ENCODE measurements around the gene TMEM178B.
"Not testable (repeated sequence)": the region's sequence is repeated elsewhere in the genome, so short reads cannot be mapped to it uniquely, and the experiment has no call there.

TMEM178B gene

GRCh38 chr7:141317033-141317585 lies 243.2 kb downstream of the TMEM178B start:
- no peak for DNase-seq

- DNase-seq: no peak
Observed at GRCh38 chr7:141320287-141320686, 246.4 kb downstream of the TMEM178B start.

GRCh38 chr7:141322383-141322782 lies 248.5 kb downstream of the TMEM178B start:
- no peak for DNase-seq

DNA sequence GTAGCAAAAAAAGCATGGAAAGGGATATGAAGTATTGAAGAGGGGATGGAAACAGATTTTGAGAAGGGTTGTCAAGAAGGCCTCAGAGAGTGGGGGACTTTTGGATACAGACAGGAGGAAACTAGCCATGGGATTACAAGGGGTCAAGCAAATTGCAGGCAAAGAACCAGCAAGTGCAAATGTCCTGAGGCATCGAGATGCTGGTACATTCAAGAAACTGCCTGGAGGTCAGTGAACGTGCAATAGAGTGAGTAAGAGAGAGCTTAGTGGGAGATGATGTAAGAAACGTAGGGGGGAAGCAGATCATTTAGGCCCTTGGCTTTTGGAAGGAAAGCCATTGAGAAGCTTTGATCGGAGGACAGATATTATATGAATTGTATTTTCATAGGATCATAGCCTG lies 250.0 kb downstream of the TMEM178B start:
- no peak for DNase-seq

DNA sequence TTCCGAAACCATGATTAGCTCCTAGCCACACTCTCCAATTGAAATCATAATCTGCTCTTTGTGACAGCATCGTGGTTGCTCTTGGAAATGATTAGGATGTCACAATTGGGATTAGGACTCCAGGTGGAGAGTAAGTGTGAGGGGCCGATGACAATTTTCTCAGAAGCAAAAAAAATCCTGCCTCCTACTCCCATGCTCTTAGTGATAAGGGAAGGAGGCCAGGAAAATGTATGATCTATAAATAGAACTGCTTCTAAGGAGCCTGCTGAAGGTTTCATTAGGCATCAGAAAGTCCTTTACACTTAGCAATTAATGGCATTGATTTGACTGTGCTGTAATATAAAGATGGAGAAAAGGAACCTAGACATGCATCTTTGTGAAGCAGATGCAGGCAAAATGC lies 251.0 kb downstream of the TMEM178B start:
- no peak for DNase-seq

DNA sequence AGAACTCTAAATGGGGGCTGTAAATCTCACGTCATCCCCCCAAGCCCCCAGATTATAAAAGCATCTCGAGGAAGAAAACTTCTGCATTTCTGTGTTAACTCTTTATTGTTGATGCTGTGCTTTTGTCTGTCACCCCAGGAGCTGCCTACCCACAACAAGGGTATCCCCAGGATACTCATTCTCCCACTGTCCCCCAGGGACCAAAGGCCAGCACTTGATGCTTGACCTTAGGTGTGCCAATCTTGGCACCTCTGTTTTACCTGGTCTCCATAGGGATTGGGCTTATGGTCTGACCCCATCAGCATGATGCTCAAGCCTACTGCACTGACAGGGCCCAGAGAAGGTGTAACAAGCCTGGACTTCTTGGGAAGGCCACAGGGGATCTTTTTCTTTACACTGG lies 251.4 kb downstream of the TMEM178B start:
- no peak for DNase-seq

DNA sequence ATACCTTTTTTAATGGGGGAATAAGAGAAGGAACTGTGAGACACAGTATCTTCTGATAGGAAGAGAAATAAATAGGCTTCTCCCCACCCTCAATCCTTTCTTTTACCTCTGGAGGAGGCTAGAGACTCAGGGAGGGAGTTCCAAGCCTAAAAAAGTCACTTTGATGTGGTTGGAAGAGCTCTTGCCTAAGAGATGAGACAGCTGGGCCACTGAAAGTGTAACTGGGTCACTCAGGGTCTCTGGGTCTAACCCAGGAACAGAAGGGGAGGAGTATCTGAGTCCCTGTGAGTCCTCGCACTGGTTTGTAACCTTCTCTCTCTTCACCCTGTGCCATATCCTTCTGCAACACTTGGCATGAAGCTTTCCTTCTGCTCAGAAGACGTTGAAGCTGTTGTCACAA lies 254.4 kb downstream of the TMEM178B start:
- DNase-seq: no peak

DNA sequence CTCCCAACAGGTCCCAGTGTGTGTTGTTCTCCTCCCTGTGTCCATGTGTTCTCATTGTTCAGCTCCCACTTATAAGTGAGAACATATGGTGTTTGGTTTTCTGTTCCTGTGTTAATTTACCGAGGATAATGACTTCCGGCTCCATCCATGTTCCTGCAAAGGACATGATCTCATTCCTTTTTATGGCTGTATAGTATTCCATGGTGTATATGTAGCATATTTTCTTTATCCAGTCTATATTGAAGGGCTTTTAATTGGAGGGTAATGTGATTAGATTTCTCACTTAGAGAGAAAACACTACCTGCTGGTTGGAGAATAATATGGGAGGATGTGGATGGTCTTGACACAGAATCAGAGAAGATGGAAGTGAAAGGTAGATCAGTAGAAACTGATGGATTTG lies 256.4 kb downstream of the TMEM178B start:
- not testable (repeated sequence) for DNase-seq

DNA sequence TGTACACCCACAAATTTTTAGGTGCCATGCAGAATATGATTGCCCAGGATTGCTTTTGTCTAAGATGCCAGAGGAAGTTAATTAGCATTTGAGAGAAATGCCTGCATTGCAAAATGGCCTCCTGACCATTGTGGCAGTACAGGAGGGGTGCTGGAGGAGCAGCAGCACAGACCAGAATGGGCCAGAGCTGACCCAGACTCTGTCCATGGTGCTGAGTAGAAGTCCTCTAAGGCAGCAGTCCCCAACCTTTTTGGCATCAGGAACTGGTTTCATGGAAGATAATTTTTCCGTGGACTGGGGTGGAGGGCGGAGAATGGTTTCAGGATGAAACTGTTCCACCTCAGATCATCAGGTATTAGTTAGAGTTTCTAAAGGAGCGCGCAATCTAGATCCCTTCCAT lies 259.6 kb downstream of the TMEM178B start:
- DNase-seq: no peak

DNA sequence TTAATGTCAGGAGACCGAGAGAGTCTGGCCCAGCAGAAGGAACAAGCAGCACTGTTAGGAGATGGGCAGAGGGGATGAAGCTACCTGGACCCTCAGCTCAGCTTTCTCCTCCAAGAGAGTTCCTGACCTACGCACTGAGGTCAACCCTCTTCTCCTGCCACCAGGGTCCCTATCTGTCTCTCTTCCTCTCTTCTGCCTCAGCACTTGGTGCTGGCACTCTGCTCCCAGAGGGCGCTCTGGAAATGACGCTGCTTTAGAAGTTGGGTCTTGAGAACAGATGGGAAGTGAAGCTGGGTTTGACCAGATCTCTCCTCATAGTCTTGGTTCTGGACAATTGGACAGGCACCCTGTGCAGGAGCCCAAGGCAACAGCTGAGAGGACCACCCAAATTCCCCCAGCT lies 261.3 kb downstream of the TMEM178B start:
- DNase-seq: no peak

GRCh38 chr7:141339603-141340002 lies 265.7 kb downstream of the TMEM178B start:
- peak in 1 of 14 donors; percentile 3 for DNase-seq

- DNase-seq: no peak
Observed at GRCh38 chr7:141340991-141341390, 267.1 kb downstream of the TMEM178B start.

GRCh38 chr7:141342621-141343408 lies 269.0 kb downstream of the TMEM178B start:
- DNase-seq: no peak

DNA sequence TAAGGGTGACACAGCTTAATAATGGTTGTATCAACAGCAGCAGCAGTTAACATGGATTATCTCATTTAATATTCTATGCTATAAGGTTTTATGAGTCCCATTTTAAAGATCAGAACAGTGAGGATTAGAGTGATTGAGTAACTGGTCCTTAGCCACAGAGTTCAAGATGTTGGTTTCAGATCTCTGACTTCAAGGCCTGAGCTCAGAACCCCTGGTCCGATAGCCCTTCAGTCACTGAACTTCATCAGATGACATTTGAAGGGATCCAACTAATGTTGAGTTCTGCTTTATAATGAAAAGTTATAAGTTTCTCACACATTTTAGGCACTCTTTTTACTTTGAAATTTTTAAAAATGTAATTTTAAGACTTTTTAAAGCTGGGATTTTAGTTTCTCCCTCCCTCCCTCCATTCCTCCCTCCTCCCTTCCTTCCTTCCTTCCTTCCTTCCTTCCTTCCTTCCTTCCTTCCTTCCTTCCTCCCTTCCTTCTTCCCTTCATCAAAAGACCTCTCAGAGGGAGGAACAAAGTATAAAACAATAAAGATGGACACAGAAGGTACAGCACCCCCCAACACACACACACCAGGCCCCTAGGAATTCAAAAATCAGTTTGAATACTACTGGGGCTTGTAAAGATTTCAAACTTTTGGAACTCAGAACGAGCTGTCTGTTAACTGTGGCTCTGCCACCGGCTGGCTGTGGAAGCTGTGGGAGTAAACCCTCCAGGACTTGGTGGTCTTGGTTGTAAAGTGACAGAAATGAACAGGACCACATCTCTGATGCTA lies 270.5 kb downstream of the TMEM178B start:
- no peak for DNase-seq

DNA sequence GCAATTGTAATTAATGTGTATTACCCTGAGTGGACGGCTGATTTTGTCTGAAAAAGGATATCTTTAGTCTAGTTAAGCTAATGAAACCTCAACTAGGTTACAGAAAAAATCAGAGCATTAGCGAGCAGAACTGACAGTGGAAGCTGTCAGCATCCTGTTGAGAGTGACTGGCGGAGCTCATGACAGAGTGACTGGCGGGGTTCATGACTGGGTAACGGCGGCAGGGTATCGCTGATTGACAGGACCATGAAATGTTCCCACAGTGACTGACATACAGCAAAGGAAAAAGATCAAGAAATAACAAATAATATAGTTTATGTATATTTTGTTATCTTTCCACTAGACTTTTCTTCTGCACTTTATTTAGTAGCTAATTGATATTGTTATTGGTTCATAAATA lies 274.9 kb downstream of the TMEM178B start:
- DNase-seq: no peak

DNA sequence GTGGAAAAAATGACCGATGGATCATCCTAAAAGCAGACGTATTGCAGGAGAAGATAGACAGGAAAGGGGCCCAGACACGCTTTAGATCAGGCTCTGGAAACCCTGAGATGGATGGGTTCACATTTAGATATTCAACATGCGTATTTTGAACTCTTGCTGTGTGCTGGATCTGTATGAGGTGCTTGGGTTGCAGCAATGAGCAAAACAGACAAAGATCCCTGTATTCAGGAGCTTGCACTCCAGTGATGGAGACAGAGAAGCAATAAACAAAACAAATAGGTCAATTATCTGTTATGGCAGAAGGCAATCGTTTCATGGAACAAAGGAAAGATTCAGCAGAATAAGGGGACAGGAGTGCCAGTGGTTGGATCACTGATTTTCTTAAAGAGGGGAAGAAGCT lies 275.5 kb downstream of the TMEM178B start:
- DNase-seq: no peak

DNA sequence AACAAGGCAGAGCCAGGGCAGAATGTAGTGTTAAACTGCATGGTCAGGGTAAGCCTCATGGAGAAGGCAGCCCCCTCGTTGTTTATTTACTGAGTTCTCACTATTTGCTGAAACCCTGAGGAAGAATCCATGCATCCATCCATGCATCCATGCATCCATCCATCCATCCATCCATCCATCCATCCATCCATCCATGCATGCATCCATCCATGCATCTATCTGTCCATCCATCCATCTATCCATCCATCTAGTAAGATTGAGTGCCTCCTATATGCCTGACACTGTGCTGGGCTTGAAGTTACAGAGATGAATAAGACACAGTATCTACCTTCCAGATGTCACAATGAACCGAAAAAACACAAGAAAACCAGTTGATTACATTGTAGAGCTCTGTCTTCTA lies 275.9 kb downstream of the TMEM178B start:
- no peak for DNase-seq

GRCh38 chr7:141351175-141351574 lies 277.3 kb downstream of the TMEM178B start:
- DNase-seq: no peak

DNA sequence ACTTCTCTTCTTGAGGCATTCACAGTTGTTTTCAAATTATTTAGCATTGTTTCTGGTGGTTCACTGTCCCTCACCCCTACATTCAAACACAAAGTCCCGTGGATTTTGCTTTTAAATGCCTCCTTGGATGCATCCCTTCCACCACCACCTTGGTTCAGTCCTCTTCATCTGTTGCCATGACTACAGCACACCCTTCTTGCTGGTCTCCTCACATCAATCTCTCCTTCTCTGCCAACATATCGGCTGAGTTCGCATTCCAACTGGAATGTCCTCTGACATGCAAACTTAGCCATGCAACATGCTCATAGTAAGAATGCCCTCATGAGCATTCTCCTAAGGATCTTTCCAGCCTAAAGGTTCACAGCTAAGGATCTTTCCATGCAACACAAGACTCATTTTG lies 279.1 kb downstream of the TMEM178B start:
- DNase-seq: no peak

DNA sequence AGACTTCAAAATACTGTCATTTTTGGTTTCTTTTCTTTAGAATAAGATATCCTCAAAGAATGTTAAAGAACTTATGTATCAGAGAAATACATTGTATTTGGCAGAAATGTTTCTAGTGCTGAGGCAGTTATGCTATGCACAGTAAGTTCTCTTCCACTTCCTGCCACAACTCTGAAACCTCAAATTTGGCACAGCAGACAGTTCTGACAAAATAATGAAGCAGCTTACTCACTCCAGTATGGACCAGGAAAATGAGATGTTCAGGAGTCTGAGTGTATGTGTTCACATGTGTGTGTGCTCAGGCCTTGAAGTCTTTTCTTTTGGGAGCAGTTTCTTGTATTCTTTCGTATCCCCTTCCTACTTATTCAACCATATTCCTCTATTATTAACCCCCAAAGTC lies 280.4 kb downstream of the TMEM178B start:
- DNase-seq: no peak

DNA sequence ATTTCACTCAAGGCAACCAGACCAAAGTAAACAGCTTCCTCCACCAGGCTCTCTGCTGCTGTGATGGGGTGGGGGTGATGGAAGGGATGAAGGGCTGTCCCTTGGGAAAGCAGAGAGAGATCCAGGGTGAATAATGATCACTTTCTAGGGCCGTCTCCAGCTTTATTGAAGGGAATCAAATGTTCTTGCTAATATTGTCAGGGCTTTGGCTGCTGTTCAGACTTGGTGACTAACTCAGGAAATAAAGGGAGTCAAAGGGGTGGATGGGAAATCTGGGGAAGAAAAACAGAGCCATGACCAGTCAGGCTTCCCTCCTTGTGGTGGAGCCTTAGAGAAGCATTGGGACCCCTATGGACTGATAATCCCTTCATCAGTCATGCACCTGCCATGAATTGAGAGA lies 281.2 kb downstream of the TMEM178B start:
- DNase-seq: peak in 5 of 14 donors; percentile 6 to 37 (median 15)

DNA sequence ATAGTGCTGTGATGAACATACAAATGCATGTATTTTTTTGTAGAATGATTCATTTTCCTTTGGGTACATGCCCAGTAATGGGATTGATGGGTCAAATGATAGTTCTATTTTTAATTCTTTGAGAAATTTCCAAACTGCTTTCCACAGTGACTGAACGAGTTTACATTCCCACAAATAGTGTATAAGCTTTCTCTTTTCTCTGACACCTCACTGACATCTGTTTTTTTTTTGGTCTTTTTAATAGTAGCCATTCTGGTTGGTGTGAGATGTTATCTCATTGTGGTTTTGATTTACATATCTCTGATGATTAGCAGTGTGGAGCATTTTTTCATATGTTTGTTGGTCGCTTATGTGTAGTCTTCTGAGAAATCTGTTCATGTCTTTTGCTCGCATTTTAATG lies 282.3 kb downstream of the TMEM178B start:
- no peak for DNase-seq

DNA sequence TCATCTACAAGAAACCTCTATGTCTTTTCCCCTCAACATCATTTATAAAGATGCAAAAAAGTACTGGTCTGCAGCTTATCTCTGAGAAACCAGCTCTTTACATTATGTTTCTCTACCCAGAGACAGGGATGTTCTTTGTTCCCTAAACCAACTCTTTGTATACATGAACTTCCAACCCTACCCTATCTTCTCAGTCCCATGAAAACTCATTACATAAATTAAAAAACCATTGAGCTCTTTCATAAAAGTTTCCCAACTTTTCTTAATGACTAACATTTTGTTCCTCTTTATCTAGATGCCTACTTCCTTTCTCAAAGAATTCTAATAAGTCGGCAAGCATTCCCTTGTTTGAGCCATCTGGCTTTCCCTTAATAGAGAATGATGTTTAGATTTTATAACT lies 284.5 kb downstream of the TMEM178B start:
- DNase-seq: no peak

- no peak for DNase-seq
Observed at GRCh38 chr7:141359262-141359661, 285.4 kb downstream of the TMEM178B start.

Data from C1 segment of cervical spinal cord (tissue), 14 donors.